ENCODE data around the gene PREX1.
A peak's percentile ranks its signal among the peaks of the same experiment; 100 is the strongest.

The PREX1 gene

DNA sequence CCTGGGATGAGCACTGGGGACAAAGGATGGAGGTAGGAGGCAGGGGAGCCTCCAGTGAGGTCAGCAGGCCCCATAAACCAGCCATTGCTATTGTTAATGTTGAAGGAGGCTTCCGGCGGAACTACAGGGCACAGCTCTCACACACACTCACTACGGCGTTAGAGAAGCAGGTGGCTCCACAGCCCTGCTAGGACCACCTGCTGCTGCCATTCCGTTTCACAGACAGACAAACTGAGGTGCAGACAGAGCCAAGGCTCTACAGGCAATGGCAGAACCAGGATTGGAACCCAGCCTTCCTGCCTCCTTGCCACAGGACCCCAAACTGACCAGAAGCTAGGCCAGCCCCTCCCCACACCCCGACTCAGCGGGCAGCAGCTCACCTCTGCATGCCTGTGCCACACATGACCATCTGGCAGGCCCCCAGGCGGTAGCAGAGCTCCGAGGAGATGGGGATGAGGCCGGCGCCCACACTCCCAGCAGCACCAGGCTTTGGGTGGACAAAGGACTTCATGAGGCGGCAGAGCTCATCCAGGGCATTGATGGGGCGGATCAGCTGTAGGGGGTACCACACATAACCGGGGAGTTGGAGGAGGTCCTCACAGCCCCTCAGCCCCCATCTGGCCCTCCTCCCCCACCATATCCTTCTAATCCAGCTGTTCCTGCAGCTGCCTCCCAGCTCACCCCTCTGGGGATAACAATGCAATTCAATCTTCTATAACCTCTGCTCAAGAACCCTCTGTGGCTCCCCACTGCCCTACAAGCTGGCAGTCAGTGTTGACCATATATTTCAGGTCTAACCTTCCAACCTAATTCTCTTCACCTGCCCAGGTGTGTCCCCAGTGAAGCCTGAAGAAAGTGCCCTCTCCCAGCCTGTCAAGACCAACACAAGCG, 198.5 kb downstream of the PREX1 start:
- DNase-seq, result no peak
- TF ChIP-seq GATA1 (IDR thresholded peaks at IDR 0.05; ENCODE audit: low read depth, low read length) (no peak), POLR2A (IDR thresholded peaks at IDR 0.05; ENCODE audit: low read length) (no peak)

DNA sequence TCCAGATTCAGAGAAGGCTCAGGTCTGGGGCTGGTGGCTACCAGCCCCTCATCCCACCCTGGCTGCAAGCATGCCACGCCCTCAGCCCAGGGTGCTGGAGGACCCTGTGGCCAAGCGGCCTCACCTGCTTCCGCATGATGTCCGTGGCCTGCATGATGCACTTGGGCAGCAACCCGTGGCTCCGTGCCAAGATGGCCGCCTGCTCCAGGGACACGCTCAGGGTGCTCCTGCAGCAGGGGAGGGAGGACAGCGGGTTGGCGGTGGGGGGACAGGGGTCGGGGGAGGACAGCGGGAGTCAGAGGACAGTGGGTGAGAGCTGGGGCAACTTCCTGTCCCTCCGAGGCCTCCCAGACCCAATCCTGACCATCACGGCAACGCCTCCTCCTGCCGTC, 200.1 kb downstream of the PREX1 start:
- TF ChIP-seq POLR2A (IDR thresholded peaks at IDR 0.05; ENCODE audit: low read length) (no peak), GATA1 (IDR thresholded peaks at IDR 0.05; ENCODE audit: low read depth, low read length) (no peak)
- DNase-seq, result no peak

DNA sequence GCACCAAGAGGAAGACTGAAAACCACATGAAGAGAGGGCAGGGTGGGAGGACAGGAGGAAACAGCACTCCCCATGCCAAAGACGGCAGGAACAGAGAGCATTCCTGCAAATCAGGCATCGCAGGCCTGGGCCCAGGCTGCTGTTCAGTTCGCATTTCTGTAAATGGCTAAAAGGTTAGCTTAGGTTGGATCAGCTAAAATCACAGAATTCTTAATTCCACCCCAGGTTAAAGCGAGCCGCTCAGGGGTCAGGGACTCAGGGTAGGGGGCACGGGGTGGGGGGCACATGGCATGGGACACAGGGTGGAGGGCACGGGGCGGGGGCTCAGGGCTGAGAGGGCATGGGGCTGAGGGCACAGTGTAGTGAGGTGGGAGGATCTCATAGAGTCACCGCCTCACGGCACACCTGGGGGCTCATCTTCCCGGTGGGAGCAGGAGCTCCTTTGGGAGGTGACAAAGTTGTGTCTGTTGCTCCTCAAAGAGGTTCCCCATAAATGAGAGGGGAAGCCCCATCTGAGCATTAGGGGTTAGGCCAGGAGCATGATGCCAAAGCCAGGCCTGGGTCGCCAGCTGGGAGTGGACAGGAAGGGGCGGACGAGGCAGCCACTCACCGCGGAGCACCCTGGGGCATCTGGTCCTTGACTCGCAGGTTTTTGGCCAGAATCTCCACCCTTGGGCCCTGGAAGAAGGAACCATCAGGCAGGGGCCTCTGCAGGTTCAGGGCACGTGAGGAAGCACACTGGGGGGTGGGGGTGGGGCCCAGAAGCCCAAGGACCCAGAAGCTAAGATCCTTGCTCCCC, 200.7 kb downstream of the PREX1 start:
- TF ChIP-seq POLR2A (IDR thresholded peaks at IDR 0.05; ENCODE audit: low read length) (no peak), GATA1 (IDR thresholded peaks at IDR 0.05; ENCODE audit: low read depth, low read length) (no peak)
- DNase-seq, result no peak

DNA sequence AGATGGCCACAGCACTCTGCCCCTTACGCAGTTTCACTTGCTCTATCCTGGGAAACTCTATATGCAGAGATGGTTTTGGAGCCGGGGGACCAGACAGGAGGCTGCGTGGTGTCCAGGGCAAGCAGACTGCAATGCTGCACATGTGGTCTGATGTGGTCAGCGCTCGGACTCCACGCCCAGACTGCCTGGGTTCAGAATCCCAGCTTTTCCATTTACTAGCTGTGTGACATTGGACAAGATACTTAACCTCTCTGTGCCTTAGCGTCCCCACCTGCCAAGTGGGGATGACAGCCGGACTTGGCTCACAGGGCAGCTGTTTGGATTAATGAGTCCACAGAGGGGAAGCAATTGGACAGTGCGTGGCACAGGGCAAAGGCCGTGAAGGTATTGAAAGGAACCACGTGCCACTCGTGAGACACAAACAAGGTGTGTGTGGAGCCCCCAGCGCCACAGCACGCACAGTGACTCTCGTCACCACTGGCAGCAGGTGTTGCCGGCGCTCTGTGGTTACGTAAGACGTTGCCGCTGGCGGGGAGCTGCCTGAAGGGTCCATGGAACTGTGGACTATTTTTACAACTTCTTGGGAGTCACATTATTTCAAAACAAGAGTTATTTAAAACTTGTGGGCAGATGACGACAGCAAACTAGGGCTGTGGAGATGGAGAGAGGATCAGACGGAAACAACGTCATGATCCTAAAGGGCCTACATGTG, 201.4 kb downstream of the PREX1 start:
- TF ChIP-seq POLR2A (IDR thresholded peaks at IDR 0.05; ENCODE audit: low read length), result no peak
- TF ChIP-seq GATA1 (IDR thresholded peaks at IDR 0.05; ENCODE audit: low read depth, low read length), result no peak
- no peak for DNase-seq

DNA sequence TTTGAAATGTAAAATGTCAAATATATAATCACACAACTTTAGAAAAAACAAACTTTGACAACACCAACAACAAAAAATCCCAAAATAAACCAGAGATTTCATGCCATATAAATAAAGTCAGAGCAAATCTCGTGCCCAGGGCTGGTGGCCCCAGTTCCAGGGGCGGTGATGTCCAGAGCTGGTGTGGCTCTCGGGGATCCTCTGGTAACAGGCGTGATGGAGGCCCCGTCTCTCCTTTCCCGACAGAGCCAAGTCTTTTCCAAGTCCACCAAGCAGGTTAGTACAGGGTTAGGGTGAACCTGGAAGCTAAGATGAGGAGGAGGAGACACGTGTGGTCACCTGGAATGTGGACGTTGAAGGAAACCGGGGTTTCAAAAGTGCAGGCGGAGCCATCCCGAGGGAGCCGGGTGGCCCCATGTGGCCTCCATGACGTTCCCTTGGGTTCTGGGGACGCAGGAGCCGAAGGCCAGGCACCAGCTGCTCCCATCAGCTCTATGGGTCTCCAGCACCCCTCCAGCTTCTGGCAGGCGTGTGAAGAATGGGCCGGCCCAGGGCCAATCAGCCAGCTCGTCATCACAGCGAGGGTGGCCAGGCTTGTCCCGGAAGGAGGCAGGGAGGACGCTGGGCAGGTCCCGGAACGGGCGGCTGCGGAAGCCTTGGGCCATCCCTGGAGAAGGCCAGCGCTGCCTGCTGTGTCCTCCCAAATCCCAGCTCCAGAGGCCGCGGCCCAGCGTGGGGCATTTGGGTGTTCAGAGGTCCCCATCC, 202.5 kb downstream of the PREX1 start:
- no peak for TF ChIP-seq GATA1 (IDR thresholded peaks at IDR 0.05; ENCODE audit: low read depth, low read length)
- no peak for TF ChIP-seq POLR2A (IDR thresholded peaks at IDR 0.05; ENCODE audit: low read length)
- DNase-seq, result no peak

GRCh38 chr20:48624315-48625020, 203.3 kb downstream of the PREX1 start:
- TF ChIP-seq GATA1 (IDR thresholded peaks at IDR 0.05; ENCODE audit: low read depth, low read length) (no peak), POLR2A (IDR thresholded peaks at IDR 0.05; ENCODE audit: low read length) (no peak)
- no peak for DNase-seq

DNA sequence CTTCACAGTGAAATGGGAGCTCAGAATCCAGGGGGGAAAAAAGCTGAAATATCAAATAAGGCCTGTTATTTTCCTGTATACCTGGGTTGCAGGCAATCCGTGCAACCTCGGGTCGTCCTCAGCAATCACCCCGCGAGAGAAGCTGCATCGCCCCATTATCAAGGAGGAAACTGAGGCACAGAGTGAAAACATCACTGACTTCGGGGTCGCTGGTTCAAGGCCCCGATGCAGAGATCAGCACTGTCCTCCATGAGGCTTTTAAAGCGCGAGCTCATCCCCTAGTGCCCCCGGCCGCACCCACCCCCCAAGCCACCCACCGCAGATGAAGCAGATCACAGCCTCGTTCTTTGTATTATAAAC, 203.9 kb downstream of the PREX1 start:
- no peak for DNase-seq
- TF ChIP-seq GATA1 (IDR thresholded peaks at IDR 0.05; ENCODE audit: low read depth, low read length) (no peak), POLR2A (IDR thresholded peaks at IDR 0.05; ENCODE audit: low read length) (no peak)

DNA sequence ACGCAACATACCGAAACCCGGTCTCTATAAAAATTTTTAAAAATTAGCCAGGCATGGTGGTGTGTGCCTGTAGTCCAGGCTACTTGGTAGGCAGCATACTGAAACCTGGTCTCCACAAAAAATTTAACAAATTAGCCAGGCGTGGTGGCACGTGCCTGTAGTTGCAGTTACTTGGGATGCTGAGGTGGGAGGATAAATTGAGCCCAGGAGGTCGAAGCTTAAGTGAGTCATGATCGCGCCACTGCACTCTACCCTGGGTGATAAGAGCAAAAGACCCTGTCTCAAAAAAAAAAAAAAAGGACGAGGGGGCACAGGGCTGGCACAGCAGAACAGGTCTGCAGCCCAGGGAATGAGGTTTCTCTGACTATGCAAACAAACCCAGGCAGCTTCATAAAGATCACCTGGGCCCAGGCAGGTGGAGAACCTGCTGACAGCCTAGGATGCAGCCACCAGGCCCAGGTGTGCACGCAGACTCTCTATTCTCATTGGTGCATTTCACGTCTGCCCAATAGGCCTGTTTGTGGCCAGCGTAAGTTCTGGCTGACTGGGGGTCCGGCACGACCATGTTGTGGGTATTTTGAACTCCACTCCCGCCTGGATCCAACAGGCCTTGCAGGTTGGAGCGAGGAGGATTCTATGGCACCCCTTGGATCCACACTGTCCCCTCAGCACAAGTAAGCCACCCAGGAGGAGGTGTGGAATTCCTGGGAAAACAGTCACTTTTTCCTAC, 204.5 kb downstream of the PREX1 start:
- TF ChIP-seq GATA1 (IDR thresholded peaks at IDR 0.05; ENCODE audit: low read depth, low read length), result no peak
- no peak for TF ChIP-seq POLR2A (IDR thresholded peaks at IDR 0.05; ENCODE audit: low read length)
- DNase-seq, result no peak

DNA sequence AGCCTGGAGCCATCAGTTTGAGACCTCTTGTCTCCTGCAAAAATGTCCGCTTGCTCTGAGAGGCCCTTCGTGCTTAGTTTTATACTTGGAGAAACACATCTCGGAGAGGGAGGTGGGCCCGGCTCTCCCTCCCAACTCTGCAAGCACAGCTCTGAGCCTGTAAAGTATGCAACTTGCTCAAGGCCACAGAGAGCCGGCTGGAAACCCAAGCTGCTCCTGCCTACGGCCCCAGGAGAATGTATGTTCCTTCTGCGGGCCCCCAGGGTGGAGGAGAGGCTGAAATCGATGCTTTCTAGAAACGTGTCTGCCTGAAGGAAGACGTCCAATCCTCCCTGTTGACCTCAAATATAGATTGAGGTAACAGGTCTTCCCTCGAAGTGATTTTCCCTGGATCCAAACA, 205.4 kb downstream of the PREX1 start:
- no peak for DNase-seq
- TF ChIP-seq GATA1 (IDR thresholded peaks at IDR 0.05; ENCODE audit: low read depth, low read length), result no peak
- TF ChIP-seq POLR2A (IDR thresholded peaks at IDR 0.05; ENCODE audit: low read length), result no peak

GRCh38 chr20:48621376-48622078, 206.3 kb downstream of the PREX1 start:
- TF ChIP-seq POLR2A (IDR thresholded peaks at IDR 0.05; ENCODE audit: low read length), result no peak
- TF ChIP-seq GATA1 (IDR thresholded peaks at IDR 0.05; ENCODE audit: low read depth, low read length), result no peak
- peak in 1 of 2 experiments; percentile 24 for DNase-seq

DNA sequence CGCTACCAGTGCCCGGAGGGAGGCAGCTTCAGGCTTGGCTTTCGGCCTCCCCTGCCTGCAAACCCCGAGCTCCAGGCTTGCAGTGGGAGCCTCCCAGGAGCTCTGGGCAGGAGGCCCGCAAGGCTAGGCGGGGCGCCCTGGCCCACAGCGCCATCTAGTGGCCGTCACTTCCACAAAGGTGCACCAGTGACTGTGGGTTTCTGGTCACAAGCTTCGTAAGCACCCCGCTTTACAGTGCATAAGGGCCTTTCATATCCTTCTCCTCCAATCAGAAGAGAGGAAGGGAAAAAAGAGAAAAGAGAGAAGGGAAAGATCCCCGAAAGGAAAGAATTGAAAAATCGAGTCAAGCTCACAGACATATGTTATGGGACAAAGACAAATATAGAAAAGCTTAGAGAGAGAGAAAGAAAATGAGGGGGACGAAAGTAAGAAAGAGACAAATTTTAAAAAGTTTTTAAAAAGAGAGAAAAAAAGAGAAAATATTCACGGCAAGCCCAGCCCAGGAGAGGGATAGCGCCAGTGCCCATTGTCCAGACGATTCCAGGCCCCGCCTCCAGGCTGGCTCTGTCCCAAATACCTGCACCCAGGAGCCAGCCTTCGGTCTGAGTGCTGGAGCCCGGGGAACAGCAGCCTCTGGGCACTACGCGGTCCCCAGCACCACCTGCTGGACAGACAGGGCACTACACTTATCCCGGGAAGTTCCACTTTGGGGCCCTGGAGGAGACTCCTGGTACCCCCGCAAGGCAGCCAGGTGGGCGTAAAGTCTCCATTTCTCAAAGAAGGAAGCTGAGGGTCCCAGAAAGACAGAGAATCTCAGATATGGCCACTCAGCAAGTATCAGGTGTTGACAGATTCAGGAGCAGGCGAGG, 207.1 kb downstream of the PREX1 start:
- DNase-seq, result peak; percentile 77 to 86
- TF ChIP-seq POLR2A (IDR thresholded peaks at IDR 0.05; ENCODE audit: low read length) (no peak), GATA1 (IDR thresholded peaks at IDR 0.05; ENCODE audit: low read depth, low read length) (no peak)

All from erythroblast (primary cell).